ENCODE measurements around the gene CGB8. TPM values are rescaled to one million over a fixed set of nuclear protein-coding genes. Genes with fewer than 3 reads are reported as not detected.

CGB8 gene
- 2.9 to 5.0 TPM (median 4.8 TPM) in 5 replicates for total RNA-seq (2022; extraction: Qiagen RNA extraction)

GRCh38 chr19:49049011-49049410 lies at the start of gene CGB8:
CGB8 (minus strand) TSS chr19:49049111; CDS start chr19:49048739, 372 bp downstream.

GRCh38 chr19:49085020-49085867 lies 36.3 kb upstream of the CGB8 start, which contains the start of gene SNRNP70:
SNRNP70 (plus strand) TSS chr19:49085451; CDS start chr19:49086415, 964 bp downstream.

GRCh38 chr19:49064768-49065611 lies 16.1 kb upstream of the CGB8 start, which contains the start of gene NTF4:
NTF4 (minus strand) TSS chr19:49064818; CDS start chr19:49061997, 2,821 bp downstream.

GRCh38 chr19:49057636-49058234 lies 8.8 kb upstream of the CGB8 start, which contains the start of gene CGB7:
CGB7 (minus strand) TSS chr19:49057749; CDS start chr19:49055375, 2,374 bp downstream.

GRCh38 chr19:49043548-49043947 lies 5.4 kb downstream of the CGB8 start, which contains the start of gene CGB5:
CGB5 (plus strand) TSS chr19:49043848; CDS start chr19:49044210, 362 bp downstream.

GRCh38 chr19:49036815-49037214 lies 12.1 kb downstream of the CGB8 start, which contains the start of gene CGB1:
CGB1 (minus strand) TSS chr19:49036895; CDS start chr19:49036711, 184 bp downstream.

GRCh38 chr19:49031642-49032301 lies 17.1 kb downstream of the CGB8 start, which contains the start of gene CGB2:
CGB2 (plus strand) TSS chr19:49031890; CDS start chr19:49032096, 206 bp downstream.

GRCh38 chr19:49024233-49024632 lies 24.7 kb downstream of the CGB8 start, which contains the start of gene CGB3:
CGB3 (minus strand) TSS chr19:49024333; CDS start chr19:49023971, 362 bp downstream.

GRCh38 chr19:49017041-49017665 lies 31.8 kb downstream of the CGB8 start, which contains the start of gene LHB:
LHB (minus strand) TSS chr19:49017091; CDS start chr19:49017081, 10 bp downstream.

Other genes with a start within 250 kb of the CGB8 start
- 52.3 to 64.2 TPM (median 60.2 TPM) in 5 replicates for gene BCAT2, start 238.1 kb downstream of the CGB8 start, total RNA-seq (2022; extraction: Qiagen RNA extraction)
- 12.0 to 18.1 TPM (median 15.2 TPM) in 5 replicates for gene HSD17B14, start 212.6 kb downstream of the CGB8 start, total RNA-seq (2022; extraction: Qiagen RNA extraction)
- 1.7 to 2.3 TPM (median 1.9 TPM) in 5 replicates for gene PLEKHA4, start 180.5 kb downstream of the CGB8 start, total RNA-seq (2022; extraction: Qiagen RNA extraction)
- gene PPP1R15A, start 176.7 kb downstream of the CGB8 start, total RNA-seq (2022; extraction: Qiagen RNA extraction) = 82.7 to 145 TPM (median 110 TPM) in 5 replicates
- not detected in 5 replicates for gene TULP2, start 150.4 kb downstream of the CGB8 start, total RNA-seq (2022; extraction: Qiagen RNA extraction)
- gene NUCB1, start 148.8 kb downstream of the CGB8 start, total RNA-seq (2022; extraction: Qiagen RNA extraction) = 199 to 226 TPM (median 220 TPM) in 5 replicates
- gene DHDH, start 115.4 kb downstream of the CGB8 start, total RNA-seq (2022; extraction: Qiagen RNA extraction) = 1.3 to 1.7 TPM (median 1.5 TPM) in 5 replicates
- 293 to 394 TPM (median 360 TPM) in 5 replicates for gene BAX, start 94.2 kb downstream of the CGB8 start, total RNA-seq (2022; extraction: Qiagen RNA extraction)
- 17,379 to 25,407 TPM (median 19,575 TPM) in 5 replicates for gene FTL, start 83.8 kb downstream of the CGB8 start, total RNA-seq (2022; extraction: Qiagen RNA extraction)
- gene GYS1, start 55.8 kb downstream of the CGB8 start, total RNA-seq (2022; extraction: Qiagen RNA extraction) = 19.0 to 21.9 TPM (median 19.6 TPM) in 5 replicates
- 223 to 246 TPM (median 237 TPM) in 5 replicates for gene RUVBL2, start 55.2 kb downstream of the CGB8 start, total RNA-seq (2022; extraction: Qiagen RNA extraction)
- gene LHB, start 32.0 kb downstream of the CGB8 start, total RNA-seq (2022; extraction: Qiagen RNA extraction) = not detected in 5 replicates
- 0.20 to 0.42 TPM in 2 of 5 replicates, not detected in the others for gene CGB3, start 24.8 kb downstream of the CGB8 start, total RNA-seq (2022; extraction: Qiagen RNA extraction)
- gene CGB2, start 17.2 kb downstream of the CGB8 start, total RNA-seq (2022; extraction: Qiagen RNA extraction) = 0.33 to 0.71 TPM (median 0.35 TPM) in 4 of 5 replicates, not detected in the other
- gene CGB1, start 12.2 kb downstream of the CGB8 start, total RNA-seq (2022; extraction: Qiagen RNA extraction) = 0.13 to 1.3 TPM (median 0.20 TPM) in 3 of 5 replicates, not detected in the others
- 0.60 to 1.9 TPM (median 0.88 TPM) in 5 replicates for gene CGB5, start 5.3 kb downstream of the CGB8 start, total RNA-seq (2022; extraction: Qiagen RNA extraction)
- 0.40 to 0.86 TPM (median 0.59 TPM) in 5 replicates for gene CGB7, start 8.6 kb upstream of the CGB8 start, total RNA-seq (2022; extraction: Qiagen RNA extraction)
- gene NTF4, start 15.7 kb upstream of the CGB8 start, total RNA-seq (2022; extraction: Qiagen RNA extraction) = 0.46 to 0.58 TPM (median 0.51 TPM) in 5 replicates
- 0.02 TPM in 1 of 5 replicates, not detected in the others for gene KCNA7, start 23.6 kb upstream of the CGB8 start, total RNA-seq (2022; extraction: Qiagen RNA extraction)
- gene SNRNP70, start 36.3 kb upstream of the CGB8 start, total RNA-seq (2022; extraction: Qiagen RNA extraction) = 298 to 347 TPM (median 346 TPM) in 5 replicates
- gene LIN7B, start 65.3 kb upstream of the CGB8 start, total RNA-seq (2022; extraction: Qiagen RNA extraction) = 3.8 to 8.2 TPM (median 6.6 TPM) in 5 replicates
- 1.1 to 2.3 TPM (median 1.9 TPM) in 5 replicates for gene C19orf73, start 70.0 kb upstream of the CGB8 start, total RNA-seq (2022; extraction: Qiagen RNA extraction)
- gene PPFIA3, start 70.4 kb upstream of the CGB8 start, total RNA-seq (2022; extraction: Qiagen RNA extraction) = 5.9 to 8.9 TPM (median 8.8 TPM) in 5 replicates
- not detected in 5 replicates for gene HRC, start 106.3 kb upstream of the CGB8 start, total RNA-seq (2022; extraction: Qiagen RNA extraction)
- 7.1 to 11.5 TPM (median 9.4 TPM) in 5 replicates for gene TRPM4, start 108.7 kb upstream of the CGB8 start, total RNA-seq (2022; extraction: Qiagen RNA extraction)